ENCODE data around the gene ASPDH. TPM values are rescaled to one million over a fixed set of nuclear protein-coding genes. Genes with fewer than 3 reads are reported as not detected.

The ASPDH gene
- total RNA-seq, 2 donors from 2014 or later, result not detected

GRCh38 chr19:50550594-50550966 lies 36.9 kb upstream of the ASPDH start:
- Histone ChIP-seq H3K4me3 (ENCODE audit: low read length) (no peak overlapping the region), H3K27me3 (ENCODE audit: control insufficient read depth, insufficient read depth, low read length, poor library complexity, severe bottlenecking) (no peaks in the 10 kb centered on the region), H3K27ac (ENCODE audit: low read depth, low read length) (no peak overlapping the region), H3K9ac (ENCODE audit: extremely low read depth, low read length, poor library complexity, severe bottlenecking) (no peak overlapping the region), H3K9me3 (ENCODE audit: control insufficient read depth, low read length) (no peaks in the 10 kb centered on the region), H3K4me1 (ENCODE audit: control insufficient read depth, insufficient read depth, low read length) (no peaks in the 10 kb centered on the region), H3K36me3 (ENCODE audit: control insufficient read depth, insufficient read depth, low read length) (no peaks in the 10 kb centered on the region)
- peaks cover 65% of the 10 kb centered on the region for H3K27me3 Mint-ChIP-seq (ENCODE audit: insufficient read depth)
- H3K4me1 Mint-ChIP-seq, result peaks cover 2% of the 10 kb centered on the region
- peak overlapping the region; percentile 6 for H3K4me3 Mint-ChIP-seq
- DNase-seq, result no peak
- 69 to 80% methylated on average over 5 to 8 of the region's 8 CpGs for whole genome bisulfite sequencing, 2 experiments (ENCODE audit: insufficient coverage in 1 of 2, insufficient read length in 1 of 2)
- H3K9me3 Mint-ChIP-seq, result no peaks in the 10 kb centered on the region
- no peak overlapping the region for H3K27ac Mint-ChIP-seq
- TF ChIP-seq CTCF (conservative IDR thresholded peaks at IDR 0.05), result no peak
- no peaks in the 10 kb centered on the region for H3K36me3 Mint-ChIP-seq (ENCODE audit: low read depth)

GRCh38 chr19:50549927-50550593 lies 36.3 kb upstream of the ASPDH start:
- 85 to 88% methylated on average over 6 to 17 of the region's 17 CpGs for WGBS, 2 experiments (ENCODE audit: insufficient coverage in 1 of 2, insufficient read length in 1 of 2)
- TF ChIP-seq CTCF (conservative IDR thresholded peaks at IDR 0.05), result no peak
- Histone ChIP-seq H3K36me3 (ENCODE audit: control insufficient read depth, insufficient read depth, low read length) (no peaks in the 10 kb centered on the region), H3K9me3 (ENCODE audit: control insufficient read depth, low read length) (no peaks in the 10 kb centered on the region), H3K4me3 (ENCODE audit: low read length) (no peak overlapping the region), H3K27me3 (ENCODE audit: control insufficient read depth, insufficient read depth, low read length, poor library complexity, severe bottlenecking) (no peaks in the 10 kb centered on the region), H3K4me1 (ENCODE audit: control insufficient read depth, insufficient read depth, low read length) (no peaks in the 10 kb centered on the region), H3K27ac (ENCODE audit: low read depth, low read length) (no peak overlapping the region), H3K9ac (ENCODE audit: extremely low read depth, low read length, poor library complexity, severe bottlenecking) (no peak overlapping the region)
- Mint-ChIP-seq H3K9me3 (no peaks in the 10 kb centered on the region), H3K36me3 (ENCODE audit: low read depth) (no peaks in the 10 kb centered on the region), H3K27ac (no peak overlapping the region), H3K4me1 (peaks cover 2% of the 10 kb centered on the region), H3K27me3 (ENCODE audit: insufficient read depth) (peaks cover 59% of the 10 kb centered on the region), H3K4me3 (peak overlapping the region; percentile 6)
- no peak for DNase-seq

- 84 to 90% methylated on average over 10 to 22 of the region's 22 CpGs for WGBS, 2 experiments (ENCODE audit: insufficient coverage in 1 of 2, insufficient read length in 1 of 2)
- peaks cover 52% of the 10 kb centered on the region for H3K27me3 Mint-ChIP-seq (ENCODE audit: insufficient read depth)
- TF ChIP-seq CTCF (conservative IDR thresholded peaks at IDR 0.05), result no peak
- H3K36me3 Mint-ChIP-seq (ENCODE audit: low read depth), result no peaks in the 10 kb centered on the region
- H3K4me1 Mint-ChIP-seq, result peaks cover 2% of the 10 kb centered on the region
- peak; percentile 30 for DNase-seq
- H3K27ac ChIP-seq (ENCODE audit: low read depth, low read length), result no peak overlapping the region
- no peaks in the 10 kb centered on the region for H3K36me3 ChIP-seq (ENCODE audit: control insufficient read depth, insufficient read depth, low read length)
- H3K4me3 Mint-ChIP-seq, result no peak overlapping the region
- H3K4me3 ChIP-seq (ENCODE audit: low read length), result no peak overlapping the region
- H3K27ac Mint-ChIP-seq, result no peak overlapping the region
- no peaks in the 10 kb centered on the region for H3K27me3 ChIP-seq (ENCODE audit: control insufficient read depth, insufficient read depth, low read length, poor library complexity, severe bottlenecking)
- H3K9ac ChIP-seq (ENCODE audit: extremely low read depth, low read length, poor library complexity, severe bottlenecking), result no peak overlapping the region
- no peaks in the 10 kb centered on the region for H3K4me1 ChIP-seq (ENCODE audit: control insufficient read depth, insufficient read depth, low read length)
- H3K9me3 ChIP-seq (ENCODE audit: control insufficient read depth, low read length), result no peaks in the 10 kb centered on the region
- no peaks in the 10 kb centered on the region for H3K9me3 Mint-ChIP-seq
These were observed 35.6 kb upstream of the ASPDH start for GRCh38 chr19:50549059-50549926.
